Coronary artery (tissue), 2 donors: ENCODE data around the gene MTREX.

Source experiments
- DNase-seq: peaks from one replicate; pipeline ENCODE4 v3.0.0-alpha.2; 2017; ENCODE audit warnings: low spot score
- H3K27ac ChIP-seq, 2 donors: fragments of 200-600 bp; sonication (generic); one replicate each; pipeline ENCODE4 v1.5.1; 2016 to 2019
- H3K4me3 ChIP-seq: fragments of 200-600 bp; sonication (generic); 2 replicates; pipeline ENCODE4 v1.5.1; 2016; ENCODE audit warnings: mild to moderate bottlenecking, moderate library complexity
- TF ChIP-seq, protein P1 (sequence below): fragments of 200-600 bp; sonication (generic); IDR thresholded peaks from one replicate; pipeline ENCODE4 v1.5.1; 2019; ENCODE audit warnings: antibody characterized with exemption

MTREX gene

DNA sequence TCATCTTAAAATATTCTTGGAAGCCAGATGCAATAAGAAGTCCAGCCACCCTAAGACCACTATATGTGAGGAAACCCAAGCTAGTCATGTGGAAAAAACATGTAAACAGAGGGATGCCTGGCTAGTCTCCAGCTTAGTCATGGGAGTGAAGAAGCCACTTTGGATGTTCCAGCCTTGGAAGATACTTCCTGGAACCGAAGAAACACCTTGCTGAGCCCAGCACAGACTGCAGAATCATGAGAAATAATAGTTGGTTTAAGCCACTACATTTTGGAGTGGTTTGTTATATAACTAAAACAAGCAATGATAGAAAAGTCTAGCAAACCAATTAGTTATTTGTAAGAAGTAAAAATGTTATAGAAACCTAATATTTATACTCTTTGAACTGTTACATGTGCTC is 12.9 kb upstream of the MTREX start:
- TF ChIP-seq, protein P1, sequence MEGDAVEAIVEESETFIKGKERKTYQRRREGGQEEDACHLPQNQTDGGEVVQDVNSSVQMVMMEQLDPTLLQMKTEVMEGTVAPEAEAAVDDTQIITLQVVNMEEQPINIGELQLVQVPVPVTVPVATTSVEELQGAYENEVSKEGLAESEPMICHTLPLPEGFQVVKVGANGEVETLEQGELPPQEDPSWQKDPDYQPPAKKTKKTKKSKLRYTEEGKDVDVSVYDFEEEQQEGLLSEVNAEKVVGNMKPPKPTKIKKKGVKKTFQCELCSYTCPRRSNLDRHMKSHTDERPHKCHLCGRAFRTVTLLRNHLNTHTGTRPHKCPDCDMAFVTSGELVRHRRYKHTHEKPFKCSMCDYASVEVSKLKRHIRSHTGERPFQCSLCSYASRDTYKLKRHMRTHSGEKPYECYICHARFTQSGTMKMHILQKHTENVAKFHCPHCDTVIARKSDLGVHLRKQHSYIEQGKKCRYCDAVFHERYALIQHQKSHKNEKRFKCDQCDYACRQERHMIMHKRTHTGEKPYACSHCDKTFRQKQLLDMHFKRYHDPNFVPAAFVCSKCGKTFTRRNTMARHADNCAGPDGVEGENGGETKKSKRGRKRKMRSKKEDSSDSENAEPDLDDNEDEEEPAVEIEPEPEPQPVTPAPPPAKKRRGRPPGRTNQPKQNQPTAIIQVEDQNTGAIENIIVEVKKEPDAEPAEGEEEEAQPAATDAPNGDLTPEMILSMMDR: no peak
- Histone ChIP-seq H3K4me3 (no peak overlapping the region), H3K27ac (no peak overlapping the region)
- no peak for DNase-seq

DNA sequence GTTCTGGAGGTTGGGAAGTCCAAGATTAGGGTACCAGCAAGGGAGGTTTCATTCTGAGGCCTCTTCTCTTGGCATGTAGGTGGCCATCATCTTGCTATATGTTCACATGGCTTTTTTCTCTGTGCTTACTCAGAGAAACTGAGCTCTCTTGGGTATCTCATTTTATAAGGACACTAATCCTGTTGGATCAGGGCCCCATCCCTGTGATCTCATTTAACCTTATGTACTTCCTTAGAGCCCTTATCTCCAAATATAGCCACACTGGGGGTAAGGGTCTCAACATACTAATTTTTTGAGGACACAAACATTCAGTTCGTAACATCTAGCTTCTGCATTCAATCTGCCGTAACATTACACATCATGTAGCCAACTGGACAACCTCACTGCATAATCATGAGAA is 6.9 kb upstream of the MTREX start:
- Histone ChIP-seq H3K4me3 (no peak overlapping the region), H3K27ac (no peak overlapping the region)
- no peak for DNase-seq
- TF ChIP-seq, protein P1: no peak

DNA sequence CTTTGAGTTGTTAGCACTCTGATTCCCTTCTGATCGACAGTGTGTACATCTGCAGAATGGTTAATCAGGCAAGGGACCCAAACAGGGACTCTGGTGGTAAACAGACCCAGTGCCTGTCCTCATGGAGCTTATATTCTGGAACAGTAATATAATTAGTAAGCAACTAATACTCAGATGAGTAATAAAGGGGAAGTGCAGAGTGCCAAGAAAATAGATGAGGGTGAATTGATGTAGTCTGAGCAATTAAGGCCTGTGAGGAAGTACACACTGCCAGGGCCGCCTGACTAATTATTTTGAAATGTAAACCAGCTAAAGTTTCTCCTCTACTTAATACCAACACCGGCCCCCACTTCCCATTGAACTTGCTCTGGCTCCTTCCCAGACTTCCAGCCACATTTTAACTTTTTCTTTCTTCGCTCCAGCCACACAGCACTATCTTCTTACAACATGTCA is 4.5 kb upstream of the MTREX start:
- TF ChIP-seq, protein P1: no peak
- Histone ChIP-seq H3K27ac (no peak overlapping the region), H3K4me3 (no peak overlapping the region)
- DNase-seq: no peak

DNA sequence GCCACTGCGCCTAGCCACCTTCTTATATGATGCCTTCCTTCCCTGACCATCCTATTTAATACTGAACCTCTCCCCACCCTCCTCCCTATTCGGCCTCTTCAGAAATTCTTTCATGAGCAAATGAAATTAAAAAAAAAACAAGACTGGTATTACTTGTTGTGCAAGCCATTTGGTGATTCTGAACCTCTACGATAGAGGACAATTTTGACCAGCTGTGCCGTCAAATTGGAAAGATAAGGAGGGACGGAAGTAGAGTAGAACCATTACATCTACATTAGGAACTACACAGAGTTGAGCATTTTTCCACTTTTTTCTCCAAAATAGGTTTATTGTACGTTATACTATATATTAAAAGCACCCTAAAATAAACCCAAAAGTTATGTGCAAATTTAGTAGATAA is 3.2 kb upstream of the MTREX start:
- DNase-seq: no peak
- H3K4me3 ChIP-seq: no peak overlapping the region
- H3K27ac ChIP-seq: no peak overlapping the region
- TF ChIP-seq, protein P1: no peak

DNA sequence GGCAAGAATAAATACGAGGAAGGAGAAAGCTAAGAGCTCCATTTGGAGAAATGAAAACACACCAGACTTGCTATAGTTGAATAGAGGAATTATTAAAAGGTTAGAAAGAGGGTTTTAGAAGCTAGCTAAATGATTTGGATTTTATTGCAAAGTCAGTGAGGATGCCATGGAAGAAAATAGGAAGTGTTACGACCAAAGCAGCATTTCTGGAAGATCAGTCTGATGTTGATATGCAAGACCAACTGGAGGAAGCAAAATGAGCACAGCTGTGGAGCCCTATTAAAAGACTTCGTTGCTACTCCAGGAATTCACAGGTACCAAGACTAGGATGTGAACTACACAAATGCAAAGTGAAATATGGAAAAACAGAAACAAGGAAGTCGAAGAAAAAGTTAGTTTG is 2.4 kb upstream of the MTREX start:
- Histone ChIP-seq H3K27ac (no peak overlapping the region), H3K4me3 (peak overlapping the region; percentile 82)
- DNase-seq: no peak
- TF ChIP-seq, protein P1: no peak

DNA sequence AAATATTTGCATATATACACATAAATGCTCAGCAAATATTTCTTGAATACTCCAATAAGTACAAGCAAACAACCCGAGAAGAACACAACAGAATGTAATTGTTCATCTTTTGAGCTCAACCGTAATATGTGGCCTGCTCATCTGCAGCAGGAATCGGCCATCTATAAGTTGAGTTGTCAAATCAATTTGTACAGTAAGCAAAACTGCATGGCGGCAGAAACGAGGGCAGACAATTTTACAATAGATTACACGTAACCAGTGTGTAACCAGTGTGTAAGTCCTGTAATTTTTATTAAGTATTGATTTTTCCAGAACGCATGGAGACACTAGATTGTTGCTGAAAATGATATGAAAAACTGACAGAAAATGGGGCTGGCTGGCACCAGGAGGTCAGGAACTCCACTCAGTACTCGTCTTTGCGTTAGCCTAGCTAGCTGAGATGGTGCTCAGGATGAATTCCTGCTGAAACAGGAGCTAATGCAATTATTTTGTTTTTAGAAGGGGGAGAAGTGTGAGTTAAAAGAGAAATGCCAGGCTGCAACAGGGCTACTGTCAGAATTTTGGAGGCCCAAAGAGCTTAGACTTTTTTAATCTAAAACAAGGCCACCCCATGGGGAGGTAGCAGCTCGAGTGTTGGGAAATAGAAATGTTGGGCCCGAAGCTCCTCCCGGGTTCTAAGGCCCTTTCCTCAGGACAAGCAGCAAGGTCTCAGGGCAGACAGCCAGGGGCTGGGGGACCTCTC is 977 bp upstream of the MTREX start:
- Histone ChIP-seq H3K4me3 (peak overlapping the region; percentile 82), H3K27ac (peak overlapping the region; percentile 91 to 94)
- DNase-seq: no peak
- TF ChIP-seq, protein P1: no peak

DNA sequence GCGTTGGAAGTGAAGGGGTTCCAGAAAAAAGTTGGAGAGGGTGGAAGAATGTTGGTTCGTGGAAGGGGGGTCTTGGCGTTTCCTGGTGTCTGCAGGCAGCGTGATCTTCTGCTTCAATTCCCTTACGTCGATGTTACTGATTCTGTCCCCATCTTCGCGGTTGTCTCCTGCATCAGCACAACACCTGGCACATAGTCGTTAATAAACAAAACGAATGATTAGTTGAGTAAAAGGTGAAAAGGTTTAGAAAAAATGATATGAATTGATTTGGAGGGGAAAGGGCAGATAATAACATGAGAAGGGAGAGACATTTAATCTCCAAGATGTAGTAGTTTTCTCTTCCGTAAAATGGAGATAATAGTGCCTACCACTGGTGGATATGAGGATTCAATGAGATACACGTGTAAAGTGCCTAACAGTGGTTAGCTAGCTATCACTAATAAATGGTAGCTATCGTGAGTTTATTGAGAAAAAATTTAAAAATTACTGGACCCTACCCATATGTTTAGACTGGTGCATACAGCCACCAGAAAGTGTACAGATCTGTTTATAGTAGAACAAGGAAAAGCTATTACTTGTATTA is 556 bp downstream of the MTREX start:
- peak overlapping the region; percentile 91 to 94 for H3K27ac ChIP-seq
- TF ChIP-seq, protein P1: no peak
- DNase-seq: no peak
- peak overlapping the region; percentile 82 for H3K4me3 ChIP-seq
